Measurements from ENCODE around the gene HHAT.
A peak's percentile ranks its signal among the peaks of the same experiment; 100 is the strongest.

HHAT gene

DNA sequence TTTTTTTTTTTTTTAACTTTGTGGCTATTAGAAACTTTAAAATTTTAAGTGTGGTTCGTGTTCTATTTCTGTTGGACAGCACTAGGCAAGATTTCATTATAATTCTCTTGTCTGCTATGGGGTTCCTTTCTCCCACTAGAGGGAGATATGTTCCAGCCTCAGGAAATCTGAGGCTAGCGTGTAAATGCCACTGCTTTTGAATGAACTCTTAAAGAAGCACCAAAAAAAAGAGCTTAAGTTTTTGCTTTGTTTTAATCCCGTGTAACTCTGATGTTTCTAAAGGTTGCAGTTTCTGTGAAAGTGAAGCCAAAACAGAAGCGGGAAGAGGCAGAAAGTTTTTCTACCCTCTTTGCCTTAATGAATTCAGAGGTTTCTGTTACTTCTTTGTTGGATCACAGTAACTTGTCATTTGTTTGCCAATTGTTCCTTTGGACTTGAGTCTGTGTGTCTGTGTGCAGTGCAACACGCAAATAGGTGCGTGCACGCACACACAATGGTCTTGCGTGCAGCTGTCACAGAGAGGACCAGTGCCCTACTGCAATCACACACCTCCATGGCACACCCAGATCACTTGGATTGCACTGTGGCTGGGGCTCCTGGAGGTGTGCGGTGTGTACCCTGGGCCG, 32.3 kb downstream of the HHAT start:
- DNase-seq = peak in 1 of 2 donors; percentile 31

DNA sequence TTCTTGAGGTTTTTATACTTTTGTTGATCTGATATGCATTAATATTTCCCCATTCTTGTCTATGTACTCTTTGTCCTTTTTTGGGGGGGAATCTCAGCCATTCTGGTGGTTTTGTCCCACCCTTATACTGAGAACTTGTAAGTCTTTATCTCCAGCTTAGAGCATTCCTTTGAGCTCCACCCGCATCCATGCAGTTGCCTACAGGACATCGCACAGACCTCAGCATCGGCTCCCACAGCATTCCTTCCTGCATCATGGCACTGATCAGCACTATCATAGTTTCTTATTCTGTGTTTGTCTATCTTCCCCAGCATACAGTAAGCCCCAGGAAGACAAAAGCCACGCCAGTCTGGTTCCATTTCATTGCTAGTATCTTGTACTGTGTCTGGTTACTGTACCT, 33.0 kb downstream of the HHAT start:
- DNase-seq = no peak

DNA sequence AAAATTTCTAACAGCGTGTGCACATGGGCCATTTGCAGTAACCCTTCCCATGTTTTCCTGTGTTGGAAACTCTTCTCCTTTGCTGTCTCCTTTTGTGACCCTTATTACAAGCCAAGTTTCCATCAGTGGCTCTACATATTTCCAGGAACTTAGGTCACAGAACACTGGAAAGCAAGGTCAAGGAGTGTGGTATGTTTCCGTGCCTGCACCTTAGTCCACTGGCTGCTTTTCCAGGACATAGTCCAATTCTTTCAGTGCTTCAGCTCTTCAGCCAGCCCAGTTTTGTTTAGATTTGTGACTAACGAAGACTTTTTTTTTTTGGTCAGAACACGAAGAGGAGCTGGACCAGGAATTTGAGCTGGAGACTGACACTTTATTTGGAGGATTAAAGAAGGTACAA, 33.8 kb downstream of the HHAT start:
- no peak for DNase-seq

DNA sequence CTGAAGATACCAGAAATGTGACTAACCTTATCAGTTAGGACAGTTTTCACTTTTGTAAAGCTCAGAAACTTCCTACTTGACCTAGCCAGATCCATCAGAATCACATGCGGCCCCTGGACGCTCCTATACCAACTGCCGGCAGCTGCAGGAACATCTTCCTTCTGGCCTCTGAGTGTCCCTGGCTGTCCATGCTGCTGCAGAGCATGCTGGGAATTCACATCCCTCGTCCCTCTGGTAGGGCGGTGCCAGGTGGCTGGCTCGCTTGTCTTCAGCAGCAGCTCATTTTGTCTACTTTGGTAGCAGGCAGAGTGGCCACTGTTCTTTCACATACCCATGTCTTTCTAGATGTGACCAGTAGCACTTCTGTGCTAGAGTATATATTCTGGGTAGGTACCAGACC, 34.4 kb downstream of the HHAT start:
- no peak for DNase-seq

DNA sequence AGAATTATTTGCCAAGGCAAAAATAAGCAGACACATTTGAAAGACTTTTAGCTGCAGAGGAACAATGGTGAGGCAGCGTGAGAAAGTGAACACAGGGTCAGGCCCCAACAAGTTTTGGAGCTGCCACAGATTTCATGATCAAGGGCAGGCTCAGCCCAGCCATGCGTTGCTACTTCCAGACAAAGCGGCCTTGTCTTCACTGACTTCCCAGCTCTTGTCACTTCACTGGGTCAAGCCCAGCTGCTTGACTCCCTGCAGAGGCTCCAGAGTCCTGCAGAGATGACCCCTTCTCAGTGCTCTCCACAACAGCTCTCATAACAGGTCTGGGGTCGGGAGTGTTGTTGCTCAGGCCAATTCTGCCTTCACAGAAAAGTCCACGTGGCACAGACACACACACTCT, 35.8 kb downstream of the HHAT start:
- no peak for DNase-seq

DNA sequence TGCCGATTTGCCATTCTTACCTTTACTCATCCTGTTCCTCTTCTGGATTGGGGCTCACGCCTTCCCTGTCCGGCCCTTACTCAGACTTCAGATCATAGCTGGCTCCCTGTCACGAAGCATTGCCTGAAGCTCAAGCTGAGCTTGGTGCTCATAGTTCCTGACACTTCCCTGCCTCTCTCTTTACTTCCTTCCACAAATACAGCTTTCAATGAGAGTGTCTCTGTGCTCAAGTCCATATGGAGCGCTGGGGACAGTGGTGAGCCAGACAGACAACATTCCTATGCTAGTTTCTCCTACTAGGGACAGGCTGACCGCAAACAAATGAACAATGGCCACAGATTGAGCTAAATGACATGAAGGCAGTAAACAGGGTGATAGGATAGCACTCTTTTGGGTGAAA, 38.1 kb downstream of the HHAT start:
- no peak for DNase-seq

DNA sequence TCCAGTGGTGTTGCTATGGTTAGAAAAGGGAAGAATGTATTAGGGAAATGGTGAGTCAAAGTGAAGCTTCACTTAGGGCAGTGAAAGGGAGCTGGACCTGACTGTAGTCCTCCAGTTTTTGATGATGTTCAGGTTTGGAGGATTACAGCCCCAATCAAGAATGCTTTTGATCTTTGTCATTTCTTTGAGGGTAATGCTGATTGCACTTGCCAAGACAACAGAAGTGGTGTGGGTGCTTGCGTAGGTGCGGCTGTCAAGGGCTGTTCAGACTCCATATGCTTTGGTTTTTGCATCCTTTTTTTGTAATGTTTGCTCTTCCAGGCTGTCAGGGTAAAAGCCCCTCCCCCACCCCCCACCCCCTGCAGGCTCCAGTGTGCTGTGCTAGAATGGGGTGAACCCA, 38.9 kb downstream of the HHAT start:
- DNase-seq = no peak

DNA sequence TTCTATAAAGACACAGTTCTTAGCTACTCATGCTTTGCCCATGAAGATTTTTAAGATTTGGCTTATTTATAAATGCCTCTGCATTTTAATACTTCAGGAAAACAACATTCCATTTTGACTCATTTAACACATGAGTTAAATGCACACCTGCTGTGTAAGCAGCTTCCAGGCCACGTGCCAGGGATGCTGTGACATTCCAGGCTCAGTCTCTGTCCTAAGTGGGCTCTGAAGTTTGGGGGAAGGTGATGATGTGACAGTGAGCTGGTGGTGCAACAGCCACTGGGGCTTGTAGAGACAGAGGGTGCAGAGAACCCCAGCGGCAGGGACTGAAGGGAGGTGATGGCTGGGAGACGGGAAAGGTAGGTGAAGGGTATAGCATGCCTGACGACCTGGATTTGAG, 40.7 kb downstream of the HHAT start:
- DNase-seq = no peak

DNA sequence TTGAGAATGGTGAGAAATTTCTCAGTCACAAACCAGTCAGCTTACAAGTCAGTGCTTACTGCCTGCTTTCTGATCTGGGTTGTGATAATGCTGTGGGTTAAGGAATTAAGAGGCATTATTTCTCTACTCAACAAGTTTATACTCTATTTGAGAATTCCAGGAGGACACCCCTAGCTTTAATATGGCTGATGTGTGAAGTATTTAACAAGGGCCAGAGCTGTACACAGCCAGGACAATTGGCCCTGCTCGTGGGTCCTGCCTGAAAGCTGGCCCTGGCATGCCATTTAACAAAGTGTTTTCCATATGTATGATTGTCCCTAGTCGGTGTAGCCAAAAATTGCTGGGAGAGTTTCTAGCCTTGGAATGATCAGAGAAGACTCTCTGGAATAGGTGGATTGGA, 43.2 kb downstream of the HHAT start:
- no peak for DNase-seq

DNA sequence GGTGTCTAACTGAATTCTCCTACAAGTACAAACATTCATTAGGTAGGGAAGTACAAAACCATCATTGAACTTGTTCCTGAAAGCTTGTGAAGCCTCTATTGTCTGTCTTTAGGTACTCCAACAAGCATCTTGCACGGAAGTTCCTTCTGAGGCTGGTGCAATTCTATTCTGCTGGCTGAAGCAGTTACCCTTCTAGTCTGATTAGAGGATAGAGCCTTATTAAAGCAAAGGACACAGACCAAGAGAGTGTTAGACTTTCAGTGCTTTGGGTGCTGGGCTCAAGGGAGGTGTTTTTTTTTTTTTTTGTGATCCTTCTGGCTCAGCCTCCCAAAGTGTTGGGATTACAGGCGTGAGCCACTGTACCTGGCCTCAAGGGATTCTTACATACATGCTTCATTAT, 43.8 kb downstream of the HHAT start:
- no peak for DNase-seq

DNA sequence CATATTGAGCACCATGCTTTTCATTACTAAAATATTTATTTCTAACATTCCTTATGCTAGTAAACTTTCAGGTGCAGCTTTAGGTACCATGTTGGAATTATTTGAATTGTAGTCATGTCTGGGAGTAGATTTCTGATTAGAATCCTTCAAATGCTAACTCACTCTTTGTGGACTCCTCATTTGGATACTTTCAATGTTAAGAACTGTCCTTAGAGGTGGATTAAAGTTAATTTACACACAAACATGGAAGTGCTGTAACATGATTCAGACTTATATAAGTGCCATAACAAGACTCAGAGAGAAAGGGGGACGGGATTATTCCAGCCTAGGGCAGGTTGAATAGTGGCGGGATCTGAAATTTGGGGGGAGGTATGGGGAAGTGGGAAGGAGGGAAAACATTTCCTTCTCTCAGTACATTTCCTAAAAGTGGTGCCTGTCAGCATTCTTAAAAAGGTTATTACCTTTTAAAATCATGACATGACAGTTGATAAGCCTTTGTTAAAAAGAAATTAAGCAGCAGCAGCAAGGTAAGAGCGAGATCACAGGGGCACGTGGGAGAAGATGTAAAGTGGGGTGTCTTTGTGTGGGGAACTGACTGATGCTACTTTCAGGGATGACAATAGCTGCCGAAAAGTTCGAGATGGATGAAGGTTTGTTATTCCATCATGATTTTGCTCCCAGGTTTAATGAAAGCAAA, 44.4 kb downstream of the HHAT start:
- DNase-seq = peak in 1 of 2 donors; percentile 4

DNA sequence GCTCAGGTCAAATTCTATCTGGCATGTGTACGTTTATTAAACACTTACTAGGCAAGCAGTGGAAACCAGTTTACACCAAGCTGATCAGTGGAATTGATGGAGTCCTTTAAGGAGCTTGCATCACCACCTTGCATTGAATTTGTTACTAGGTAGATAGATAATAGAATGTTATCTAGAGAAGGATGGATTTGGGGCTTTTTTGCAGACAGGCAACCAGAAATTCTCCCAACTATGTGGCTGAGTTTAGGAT, 44.9 kb downstream of the HHAT start:
- no peak for DNase-seq

DNA sequence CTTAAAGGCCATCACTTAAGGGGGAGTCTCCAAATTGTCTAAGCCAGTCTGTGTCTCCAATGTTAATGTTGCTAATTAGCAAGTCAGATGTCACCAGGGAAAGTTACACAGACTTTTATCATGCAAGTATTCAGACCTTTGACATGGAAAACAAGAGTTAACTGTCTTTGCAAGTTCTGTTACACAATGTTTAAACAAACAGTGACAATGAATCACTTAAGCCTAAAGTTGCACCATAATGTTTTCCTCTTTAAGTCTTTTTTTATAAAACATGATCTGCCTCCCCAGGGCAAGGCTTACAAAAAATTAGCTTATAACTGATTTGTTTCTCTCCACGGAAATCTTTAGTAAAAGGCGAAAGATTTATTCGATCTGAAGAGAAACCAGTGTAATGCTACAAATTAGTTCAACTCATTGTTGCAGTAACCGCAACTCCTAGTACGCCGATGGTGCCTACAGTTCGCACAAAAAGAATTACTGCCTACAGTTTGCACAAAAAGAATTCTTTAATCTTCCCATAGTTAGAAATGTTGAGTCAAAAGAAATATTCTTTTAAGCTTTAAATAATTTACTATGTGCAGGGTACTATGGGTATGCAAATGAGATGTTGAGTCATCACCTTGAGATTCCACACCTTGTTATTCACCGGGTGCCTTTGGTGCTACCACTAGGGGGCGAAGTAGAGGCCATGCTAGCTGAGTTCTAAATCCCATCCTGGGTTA, 45.3 kb downstream of the HHAT start:
- DNase-seq = peak; percentile 74 to 95

DNA sequence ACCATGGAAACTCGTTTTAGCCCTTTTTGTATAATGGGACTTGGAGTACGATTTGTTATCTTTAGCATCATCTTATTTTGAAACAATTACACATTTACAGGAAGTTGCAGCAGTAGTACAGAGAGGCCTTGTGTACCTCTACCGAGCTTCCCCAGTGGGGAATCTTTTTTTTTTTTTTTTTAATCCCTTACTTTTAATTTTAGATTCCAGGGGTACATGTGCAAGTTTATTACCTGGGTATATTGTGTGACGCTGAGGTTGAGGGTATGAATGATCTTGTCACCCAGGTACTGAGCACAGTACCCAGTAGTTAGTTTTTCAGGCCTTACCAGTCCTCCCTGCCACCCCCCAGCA, 45.9 kb downstream of the HHAT start:
- DNase-seq = no peak

DNA sequence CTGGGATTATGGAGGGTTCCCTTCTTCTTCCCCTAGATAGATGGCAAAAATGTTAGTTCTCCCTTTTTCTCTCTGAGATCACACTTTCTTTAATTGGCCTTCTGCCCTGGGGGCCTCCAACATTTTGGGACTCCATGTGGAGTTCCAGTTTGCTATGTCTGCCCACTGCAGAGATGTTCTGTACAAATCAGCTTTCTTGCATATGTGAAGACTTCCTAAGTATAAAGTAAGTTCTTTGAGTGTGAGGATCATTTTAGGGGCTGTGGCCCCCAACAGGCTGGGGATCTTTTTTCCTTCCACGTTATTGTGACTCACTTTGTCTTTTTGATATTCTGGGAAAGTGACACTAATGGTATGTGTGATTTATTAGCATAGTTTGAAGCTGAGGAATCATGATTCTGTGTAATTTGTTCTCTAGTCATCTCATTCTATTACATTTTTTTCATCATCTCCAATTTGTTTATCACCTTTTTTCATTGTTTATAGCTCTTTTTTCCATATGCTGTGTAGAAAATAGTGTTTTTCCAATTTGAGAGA, 48.2 kb downstream of the HHAT start:
- DNase-seq = no peak

DNA sequence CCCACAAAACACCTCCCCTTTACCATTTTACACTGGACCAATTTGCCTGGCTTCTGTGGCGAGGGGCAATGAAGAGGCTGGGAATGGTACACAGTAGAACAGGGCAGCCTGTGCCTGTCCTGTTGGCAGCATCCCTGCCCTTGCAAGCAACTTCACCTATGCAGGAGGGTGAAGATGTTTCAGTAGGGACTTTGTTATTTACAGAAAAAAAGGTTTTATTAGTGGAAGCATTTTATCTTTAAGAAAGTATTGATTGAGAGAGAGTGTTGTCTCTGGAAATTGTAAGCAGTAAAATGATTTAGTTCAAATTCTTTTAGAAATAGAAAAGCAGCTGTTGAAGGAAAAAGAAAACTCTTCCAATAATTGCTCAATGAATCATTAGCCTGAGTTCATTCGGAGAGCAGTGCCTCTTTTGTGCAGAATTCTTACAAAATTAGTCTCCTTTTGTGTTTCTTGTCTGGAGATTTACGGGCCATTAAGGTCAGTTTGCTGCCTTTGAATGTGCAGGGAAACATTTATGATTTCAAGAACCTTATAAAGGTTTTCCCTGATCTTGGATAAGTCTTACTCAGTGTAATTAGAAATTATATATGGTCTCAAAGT, 49.1 kb downstream of the HHAT start:
- DNase-seq = no peak

DNA sequence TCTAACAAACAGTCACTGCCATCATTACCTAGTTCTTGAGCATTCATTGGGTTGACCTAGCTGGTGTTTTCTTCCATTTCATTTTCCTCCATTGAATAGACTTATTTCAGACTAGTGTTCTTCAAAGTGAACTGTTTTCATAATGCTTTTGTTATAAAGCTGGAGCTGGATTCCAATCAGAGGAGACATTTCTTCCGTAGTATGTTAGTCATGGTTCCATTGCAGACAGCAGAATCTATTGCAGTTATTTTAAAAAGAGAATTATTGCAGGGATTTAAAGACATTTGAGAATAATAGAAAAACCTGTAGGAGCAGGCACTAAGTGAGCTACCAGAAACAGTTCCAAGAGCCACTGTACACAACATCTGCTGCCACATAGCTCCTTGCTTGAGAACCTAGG, 50.0 kb downstream of the HHAT start:
- DNase-seq = no peak

DNA sequence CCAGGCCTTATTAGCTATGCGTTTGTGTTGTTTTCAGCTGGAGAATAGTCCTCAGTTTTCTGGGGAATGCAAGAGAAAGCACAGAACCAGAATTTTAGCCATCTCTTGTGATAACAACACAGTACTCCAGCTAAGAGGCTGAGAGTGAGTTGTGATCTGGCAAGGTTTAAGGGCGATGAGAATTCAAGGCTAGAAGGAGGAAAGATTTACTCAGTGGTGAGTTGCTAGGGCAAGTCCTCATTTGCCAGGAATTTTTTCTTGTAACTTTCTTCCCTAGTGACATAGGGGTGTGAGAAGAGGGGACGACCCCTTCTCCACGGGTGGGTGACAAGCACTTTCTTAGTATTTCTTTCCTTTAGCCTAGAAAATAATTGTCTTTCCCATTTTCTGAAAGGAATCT, 53.2 kb downstream of the HHAT start:
- DNase-seq = no peak

DNA sequence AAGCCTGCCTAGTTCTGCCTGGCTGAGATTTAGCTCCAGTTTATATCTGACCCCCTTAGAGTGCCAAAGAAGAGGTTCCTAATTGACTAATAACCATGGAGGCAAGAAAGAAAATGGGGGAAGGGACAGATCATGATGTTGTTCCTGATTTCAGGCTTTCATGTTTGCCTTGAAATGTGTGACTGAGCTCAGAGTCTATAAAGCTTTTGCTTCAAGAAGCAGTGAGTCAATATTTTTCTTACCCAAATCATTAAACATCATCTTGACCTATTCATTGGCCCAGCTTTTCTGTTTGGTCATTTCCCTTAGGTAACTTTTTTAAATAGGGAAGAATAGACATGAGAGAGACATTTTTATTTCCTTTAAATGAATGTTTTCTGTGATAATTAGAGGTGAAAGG, 55.9 kb downstream of the HHAT start:
- DNase-seq = no peak

DNA sequence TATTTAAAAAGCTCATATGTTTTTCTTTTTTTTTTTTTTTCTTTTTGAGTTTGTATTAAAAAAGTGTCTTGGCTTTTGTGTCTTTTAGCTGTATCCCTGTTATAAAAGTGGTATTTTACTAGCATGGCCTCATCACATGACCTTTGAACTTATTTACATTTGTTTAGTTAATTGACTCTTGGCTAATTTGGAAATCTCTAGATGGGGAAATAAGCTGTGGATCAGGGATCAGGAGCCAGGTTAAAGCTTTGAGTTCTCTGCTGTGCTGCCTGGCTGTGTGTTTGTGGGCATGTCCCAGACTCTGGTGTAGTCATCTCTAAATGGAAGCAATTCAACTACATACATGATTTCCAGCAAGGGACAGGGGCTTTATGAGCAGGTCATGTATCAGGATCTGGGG, 56.5 kb downstream of the HHAT start:
- DNase-seq = no peak

DNA sequence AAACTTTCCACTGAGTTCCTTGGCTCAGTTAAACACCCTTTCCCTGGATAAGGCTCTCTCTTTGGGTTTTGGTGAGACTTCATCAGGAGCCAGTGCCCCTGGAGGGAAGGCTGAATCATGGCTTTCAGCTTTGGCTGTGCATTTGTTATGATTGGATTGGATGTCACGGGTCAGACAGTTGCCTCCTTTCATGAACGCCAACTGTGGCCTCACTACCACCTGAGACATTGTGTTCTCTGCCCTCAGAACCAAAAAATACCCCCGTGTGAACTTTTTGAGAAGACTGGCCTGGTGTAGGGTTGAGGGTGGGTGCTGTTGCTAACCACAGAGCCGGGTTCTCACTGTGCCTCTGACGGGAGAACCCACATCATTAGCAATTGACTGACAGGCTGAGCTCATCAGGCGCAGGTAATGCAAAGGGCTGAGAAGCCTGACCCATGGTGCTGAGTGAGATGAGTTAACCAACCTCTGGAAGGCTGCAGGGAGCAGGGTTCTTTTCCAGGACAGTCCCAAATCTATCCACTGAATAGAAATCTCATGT, 65.6 kb downstream of the HHAT start:
- no peak for DNase-seq

DNA sequence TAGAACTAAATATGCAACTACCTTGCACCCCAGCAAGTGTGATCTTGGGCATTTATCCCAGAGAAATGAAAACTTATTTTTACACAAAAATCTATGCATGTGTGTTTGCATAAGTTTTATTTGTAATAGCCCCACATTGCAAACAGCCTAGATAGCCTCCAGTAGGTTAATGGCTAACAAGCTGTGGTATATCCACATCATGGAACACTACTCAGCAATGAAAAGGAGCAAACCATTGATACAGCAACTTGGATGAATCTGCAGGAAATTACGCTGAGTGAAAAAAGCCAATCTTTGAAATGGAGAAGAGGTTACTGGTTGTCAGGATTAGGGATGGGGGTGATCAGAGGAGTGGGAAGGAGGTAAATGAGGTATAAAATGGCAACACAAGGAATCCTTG, 67.8 kb downstream of the HHAT start:
- no peak for DNase-seq

DNA sequence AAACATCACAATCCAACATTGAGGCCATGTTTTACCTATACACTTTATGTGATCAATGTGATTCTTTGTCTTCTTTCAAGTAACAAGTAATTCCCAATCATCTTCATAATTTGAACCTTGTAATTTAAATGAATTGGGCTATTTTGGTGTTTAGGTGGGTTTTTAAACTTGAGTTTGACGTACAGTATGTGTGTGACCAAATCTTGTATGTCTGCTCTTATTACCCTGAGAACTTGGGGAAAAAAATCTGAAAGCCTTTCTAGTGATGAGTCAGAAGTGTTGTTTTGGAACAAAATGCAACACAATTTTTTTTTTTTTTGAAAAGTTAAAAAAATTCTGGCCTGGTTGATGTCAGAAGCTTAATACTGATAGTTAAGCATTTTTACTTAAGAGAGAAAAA, 68.5 kb downstream of the HHAT start:
- DNase-seq = no peak

DNA sequence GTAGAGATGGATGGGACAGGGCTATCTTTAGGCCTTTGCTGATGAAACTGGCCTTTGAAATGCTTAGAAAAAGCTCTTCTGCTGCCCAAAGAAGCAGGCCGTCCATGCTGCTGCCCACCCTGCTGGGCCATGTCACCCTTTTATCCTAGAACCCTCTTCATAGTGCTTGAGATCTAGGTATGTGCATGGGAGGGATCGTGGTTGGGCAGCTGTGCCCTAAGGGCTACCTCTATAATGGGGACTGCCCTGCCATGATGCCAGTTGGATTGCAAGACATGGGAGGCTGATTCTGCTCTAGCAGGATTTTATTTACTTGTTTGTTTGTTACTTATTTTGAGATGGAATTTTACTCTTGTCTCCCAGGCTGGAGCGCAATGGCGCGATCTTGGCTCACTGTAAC, 69.0 kb downstream of the HHAT start:
- DNase-seq = no peak

Data from inflammatory macrophage treated with lipopolysaccharide for 1 hour (primary cell).